Muscle of arm (tissue), 12 donors: Measurements from ENCODE around the gene PPP1R10. TPM values are rescaled to one million over a fixed set of nuclear protein-coding genes. Genes with fewer than 3 reads are reported as not detected.

Experiments used
- DNase-seq: peaks from one replicate; pipeline ENCODE4 v3.0.0-alpha.2; 2013
- polyA plus RNA-seq, 12 donors: library from polyadenylated mRNA; unstranded; fragments of 120-200 nt; gene quantifications; one replicate each; pipeline ENCODE4 v1.2.1, GENCODE V29; 2013; ENCODE audit not compliant: insufficient read length in 12 of 12

PPP1R10 gene
- polyA plus RNA-seq, 12 donors = 26.4 to 71.5 (median 31.8) TPM; not detected in 1

DNA sequence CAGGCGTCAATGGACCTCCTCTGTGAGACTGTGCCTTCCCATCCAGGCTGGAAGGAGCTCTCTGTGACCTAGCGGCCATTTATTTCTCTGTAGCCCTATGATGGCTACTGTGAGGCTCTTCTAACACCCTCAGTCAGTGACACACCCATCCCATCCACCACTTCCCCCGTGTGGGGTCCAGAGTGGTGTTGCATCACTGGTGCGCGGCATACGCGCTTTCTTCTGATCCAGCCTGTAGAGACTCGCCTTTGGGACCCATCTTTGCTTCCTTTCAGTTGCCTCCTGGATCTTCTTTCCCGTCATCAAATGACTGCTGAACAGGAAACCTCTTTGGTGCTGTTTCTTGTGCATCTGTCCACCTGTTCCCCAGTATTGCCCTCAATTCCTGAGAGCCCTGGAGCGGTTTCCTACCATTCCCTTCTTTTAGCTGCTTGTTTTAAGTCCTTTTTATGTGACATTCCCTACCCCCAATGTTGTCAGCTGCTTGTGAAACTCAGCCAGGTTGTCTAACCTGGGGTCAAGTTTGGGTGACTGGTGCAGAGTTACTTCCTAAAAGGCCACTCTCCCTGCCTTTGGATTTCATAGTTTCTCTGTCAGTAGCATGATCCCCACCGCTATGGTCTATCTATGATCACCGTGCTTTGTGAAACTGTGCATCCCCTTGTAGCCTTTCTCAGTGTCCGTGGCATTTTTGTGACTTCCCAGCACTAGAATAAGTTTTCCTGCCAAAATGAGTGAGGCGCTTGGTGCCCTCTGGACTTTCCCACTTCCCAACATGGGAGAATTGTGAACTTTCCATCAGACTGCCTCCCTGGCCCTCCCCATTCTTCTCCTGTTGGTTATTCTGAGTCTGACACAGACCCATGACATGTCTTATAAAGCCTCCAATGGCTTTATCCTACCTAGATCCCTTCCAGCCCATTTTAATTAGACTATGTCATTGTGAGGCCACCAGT, 54.3 kb downstream of the PPP1R10 start:
- DNase-seq = no peak

GRCh38 chr6:30560930-30561329, 56.1 kb downstream of the PPP1R10 start:
- no peak for DNase-seq

DNA sequence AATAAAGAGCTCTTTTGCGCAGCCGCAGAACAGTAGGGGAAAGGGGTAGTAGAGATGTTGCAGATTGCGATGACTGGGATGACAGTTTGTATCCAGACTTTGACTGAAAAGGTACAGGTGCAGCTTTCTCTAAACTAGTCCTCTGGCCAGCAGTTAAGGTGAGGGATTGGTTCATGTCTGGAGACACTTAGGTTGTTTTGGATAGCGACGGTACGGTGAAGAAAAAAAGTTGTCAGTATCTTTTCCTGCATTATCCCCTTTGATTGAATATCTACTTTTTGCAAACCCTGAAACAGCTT, 59.4 kb downstream of the PPP1R10 start:
- DNase-seq = no peak

DNA sequence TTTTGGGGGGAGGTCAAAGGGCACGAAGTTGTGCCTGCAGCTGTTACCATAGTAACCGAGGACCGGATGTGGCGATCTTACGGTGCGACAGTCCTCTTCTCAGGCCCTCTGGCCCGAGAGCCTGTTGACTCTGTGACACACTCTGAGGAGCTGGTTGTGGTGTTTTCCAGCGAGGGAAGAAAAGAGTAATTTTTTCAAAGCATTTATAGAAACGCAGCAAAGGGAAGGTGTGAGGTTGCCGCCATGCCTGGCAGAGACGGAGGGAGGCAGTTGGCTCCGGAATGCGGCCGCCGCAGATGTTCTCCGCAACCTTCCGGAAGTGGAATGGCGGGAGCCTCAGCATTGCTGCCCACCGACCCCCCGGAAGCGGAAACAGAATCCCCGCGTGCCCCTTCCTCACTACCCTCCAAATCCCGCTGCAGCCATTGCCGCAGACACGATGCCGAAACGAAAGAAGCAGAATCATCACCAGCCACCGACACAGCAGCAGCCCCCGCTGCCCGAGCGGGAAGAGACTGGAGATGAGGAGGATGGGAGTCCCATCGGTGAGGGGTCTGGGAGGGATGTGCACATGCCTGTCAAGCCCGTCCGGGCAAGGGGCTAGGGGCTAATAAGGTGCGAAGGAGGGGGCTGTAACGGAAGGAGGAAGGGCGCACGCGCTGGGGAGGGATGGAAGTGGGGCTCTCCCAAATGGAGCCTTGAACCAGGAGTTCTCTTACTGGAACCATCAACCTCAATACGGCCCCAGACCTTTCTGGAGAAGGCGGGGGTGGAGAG, 59.9 kb downstream of the PPP1R10 start, which contains the start of gene PRR3:
Gene PRR3, plus strand, starts transcription at position 390 of the 777 bp plus-strand sequence. Its CDS starts 50 bp downstream, at position 440.
- DNase-seq = peak; percentile 94

DNA sequence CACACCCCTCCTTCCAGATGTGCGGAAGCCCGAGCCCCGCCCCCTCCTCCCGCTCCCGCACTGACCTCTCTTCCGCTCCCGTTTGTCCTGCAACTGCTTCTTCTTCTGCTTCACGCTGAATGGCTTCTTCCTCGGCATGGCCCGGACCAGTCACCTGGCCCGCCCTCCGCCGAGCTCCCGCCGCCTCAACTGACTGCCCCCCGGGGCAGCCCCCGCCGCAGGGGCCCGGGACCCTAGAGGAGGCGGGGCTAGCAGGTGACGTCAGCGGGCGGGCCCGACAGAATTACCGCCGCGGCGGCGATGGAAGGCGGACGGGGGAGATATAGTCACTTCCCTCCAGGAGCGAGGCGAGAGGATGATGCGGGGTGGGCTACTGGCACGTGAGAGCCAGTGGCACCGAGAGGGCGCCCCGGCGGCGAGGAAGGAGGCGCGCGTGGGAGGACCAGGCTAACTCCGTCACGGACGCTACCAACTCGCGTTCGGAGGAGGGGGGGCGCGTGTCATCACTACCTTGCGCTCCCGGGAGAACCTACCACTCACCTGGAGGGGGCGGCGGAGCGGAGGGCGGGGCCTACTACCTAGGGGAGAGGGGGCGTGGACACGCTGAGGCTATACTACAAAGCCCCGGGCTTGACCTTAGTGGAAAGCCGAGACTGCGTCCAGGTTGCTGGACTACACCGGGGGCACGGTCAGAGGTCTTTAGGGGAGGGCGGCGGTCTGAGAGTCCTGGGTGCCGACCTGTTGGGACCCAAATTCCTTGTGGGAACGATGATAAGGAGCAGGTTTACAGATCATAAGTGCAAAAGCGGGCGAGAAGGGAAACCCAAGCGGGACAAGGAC, 60.8 kb downstream of the PPP1R10 start, which contains the start of gene GNL1:
Gene GNL1, minus strand, starts transcription at position 424 of the 840 bp plus-strand sequence. Its CDS starts 286 bp downstream, at position 138.
- peak; percentile 92 for DNase-seq

- peak; percentile 88 for DNase-seq
These were observed 61.3 kb downstream of the PPP1R10 start for GRCh38 chr6:30555816-30556065.

DNA sequence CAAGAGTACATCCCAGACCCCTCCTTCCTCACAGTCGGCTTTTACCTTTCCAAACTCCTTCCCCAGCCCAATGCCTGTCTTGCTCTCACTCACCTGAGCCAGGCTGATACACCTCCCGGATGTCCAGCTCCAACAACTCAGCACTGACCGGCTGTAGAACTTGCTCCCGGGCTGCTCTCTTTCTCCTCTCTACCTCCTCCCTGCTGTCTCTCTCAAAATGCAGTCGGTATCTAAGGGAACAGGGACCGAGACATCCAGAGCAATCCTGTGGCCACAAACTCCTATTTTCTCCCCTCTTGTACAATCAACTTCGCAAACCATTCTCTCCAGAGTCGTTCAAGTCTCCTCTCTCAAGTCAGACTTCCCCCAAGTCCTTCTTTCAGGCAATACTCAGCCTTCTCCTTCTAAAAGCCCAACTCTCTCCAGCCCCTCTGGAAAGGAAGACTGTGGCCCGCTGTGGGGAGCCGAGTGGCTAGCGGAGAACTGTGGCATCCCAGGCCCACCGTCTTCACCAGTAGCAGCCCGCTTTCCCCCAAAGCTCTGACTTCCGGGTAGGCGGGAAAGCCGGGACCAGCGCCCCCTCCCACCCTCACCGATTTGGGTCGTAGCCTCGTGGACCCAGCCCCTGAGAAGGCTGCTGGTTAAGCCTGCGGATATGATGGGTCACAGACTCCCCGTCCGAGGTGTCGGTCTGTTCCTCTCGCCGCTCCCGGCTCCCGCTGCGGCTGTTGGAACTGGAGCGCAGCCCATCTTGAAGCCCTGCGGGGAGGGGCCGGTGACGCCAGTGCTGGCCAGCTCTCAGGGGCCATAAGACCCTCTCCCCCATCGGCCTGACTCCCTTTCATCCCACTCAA, 61.9 kb downstream of the PPP1R10 start:
- no peak for DNase-seq

DNA sequence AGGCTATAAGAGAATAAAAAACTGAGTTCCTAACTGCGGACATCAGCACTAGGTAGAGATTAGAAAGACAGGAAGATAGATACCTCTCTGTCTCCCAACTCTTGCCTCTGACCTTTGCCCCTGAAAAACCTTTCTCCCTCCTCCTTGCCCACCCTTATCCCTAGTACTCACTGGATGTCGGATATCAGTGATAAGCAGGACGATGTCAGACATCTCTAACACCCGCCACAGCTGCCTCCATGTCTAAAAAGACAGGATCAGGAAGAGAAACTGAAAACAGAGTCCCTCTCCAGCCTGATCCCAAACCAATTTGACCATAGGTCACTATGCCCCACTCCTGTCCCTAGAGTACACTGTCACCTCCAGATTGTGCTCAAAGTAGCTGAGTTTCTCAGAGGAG, 62.6 kb downstream of the PPP1R10 start:
- no peak for DNase-seq

Other genes starting within 250 kb of the PPP1R10 start
- 100 to 1,000 TPM in 1 of 12 donors, 10 to 100 TPM in 10, not detected in 1; 62.2 to 109 (median 76.8) TPM for gene HLA-E, start 127.7 kb downstream of the PPP1R10 start, polyA plus RNA-seq
- gene GNL1, start 60.8 kb downstream of the PPP1R10 start, polyA plus RNA-seq = 10 to 100 TPM in 11 of 12 donors, not detected in 1; 41.0 to 65.4 (median 51.1) TPM
- 10 to 100 TPM in 11 of 12 donors, not detected in 1; 14.5 to 33.7 (median 22.0) TPM for gene PRR3, start 59.9 kb downstream of the PPP1R10 start, polyA plus RNA-seq
- 10 to 100 TPM in 11 of 12 donors, not detected in 1; 42.1 to 69.0 (median 47.1) TPM for gene ABCF1, start 45.8 kb downstream of the PPP1R10 start, polyA plus RNA-seq
- gene MRPS18B, start 597 bp upstream of the PPP1R10 start, polyA plus RNA-seq = 10 to 100 TPM in 11 of 12 donors, not detected in 1; 40.6 to 60.2 (median 51.1) TPM
- 10 to 100 TPM in 11 of 12 donors, not detected in 1; 16.0 to 52.5 (median 19.8) TPM for gene ATAT1, start 9.6 kb upstream of the PPP1R10 start, polyA plus RNA-seq
- gene C6orf136, start 29.9 kb upstream of the PPP1R10 start, polyA plus RNA-seq = 10 to 100 TPM in 10 of 12 donors, 1 to 10 TPM in 1, not detected in 1; 8.4 to 75.6 (median 15.7) TPM
- 10 to 100 TPM in 11 of 12 donors, not detected in 1; 20.7 to 33.4 (median 22.6) TPM for gene DHX16, start 55.8 kb upstream of the PPP1R10 start, polyA plus RNA-seq
- gene PPP1R18, start 69.4 kb upstream of the PPP1R10 start, polyA plus RNA-seq = 10 to 100 TPM in 11 of 12 donors, not detected in 1; 37.4 to 65.9 (median 41.1) TPM
- gene NRM, start 73.7 kb upstream of the PPP1R10 start, polyA plus RNA-seq = 10 to 100 TPM in 11 of 12 donors, not detected in 1; 32.1 to 50.3 (median 38.9) TPM
- gene MDC1, start 100.0 kb upstream of the PPP1R10 start, polyA plus RNA-seq = 10 to 100 TPM; 19.5 to 54.6 (median 26.0) TPM
- gene TUBB, start 103.1 kb upstream of the PPP1R10 start, polyA plus RNA-seq = 1,000 to 10,000 TPM in 2 of 12 donors, 100 to 1,000 TPM in 10; 374 to 1,081 (median 842) TPM
- 100 to 1,000 TPM in 7 of 12 donors, 10 to 100 TPM in 4, not detected in 1; 92.8 to 121 (median 107) TPM for gene FLOT1, start 125.4 kb upstream of the PPP1R10 start, polyA plus RNA-seq
- gene IER3, start 127.3 kb upstream of the PPP1R10 start, polyA plus RNA-seq = 10 to 100 TPM in 7 of 12 donors, 1 to 10 TPM in 4, not detected in 1; 7.2 to 18.7 (median 11.0) TPM